Spleen (tissue), 7 donors: ENCODE measurements around the gene ERBB4.

Experiments used
- CTCF ChIP-seq, 11 experiments: fragments of 200-600 bp in 7 of 11; fragments of 450-650 bp in 4 of 11; sonication (generic) in 4 of 11; IDR thresholded peaks in 8 of 11; conservative IDR thresholded peaks in 3 of 11; 1 replicate in 7 of 11; 2 replicates in 4 of 11; pipeline versions ENCODE4 v1.4.0 to v1.8.0; 2016 to 2021; ENCODE audit warnings: antibody characterized with exemption in 11 of 11, inconsistent platforms in 4 of 11, mild to moderate bottlenecking in 1 of 11
- POLR2A ChIP-seq, 3 donors: fragments of 450-650 bp; IDR thresholded peaks; one replicate each; pipeline ENCODE4 v1.5.1; 2017; ENCODE audit warnings: antibody characterized with exemption in 3 of 3, mild to moderate bottlenecking in 1 of 3
- POLR2AphosphoS5 ChIP-seq, 3 donors: sonication (generic); formaldehyde crosslinking; IDR thresholded peaks; one replicate each; pipeline ENCODE4 v1.5.1; 2017; ENCODE audit warnings: antibody characterized with exemption in 3 of 3
- donor health status: DM: no; HTN: no; CAD: no; lungs with moderate emphysema.
- donor health status: DM: no; HTN: no; CAD: no.
- donor health status: DM: no; HTN: no; CAD: no.

GRCh38 chr2:212193056-212193455 is 345.5 kb downstream of the ERBB4 start:
- TF ChIP-seq CTCF (IDR thresholded peaks at IDR 0.05 in 8 of 11, conservative IDR thresholded peaks at IDR 0.05 in 3 of 11), result no peak
- TF ChIP-seq POLR2A (IDR thresholded peaks at IDR 0.05), result no peak
- TF ChIP-seq POLR2AphosphoS5 (IDR thresholded peaks at IDR 0.05), result no peak
